Right atrium auricular region (tissue), 2 donors: Measurements from ENCODE around the gene IGSF21. TPM values are rescaled to one million over a fixed set of nuclear protein-coding genes. Genes with fewer than 3 reads are reported as not detected.

Experiments
- DNase-seq: peaks from one replicate; pipeline ENCODE4 v3.0.0-alpha.2; 2019; ENCODE audit warnings: low spot score
- H3K27ac ChIP-seq, 2 donors: fragments of 200-600 bp; sonication (generic); 1 replicate in 1 of 2; 2 replicates in 1 of 2; pipeline ENCODE4 v1.5.1; 2016 to 2019
- H3K27me3 ChIP-seq, 2 donors: fragments of 200-600 bp; sonication (generic); one replicate each; pipeline versions ENCODE4 v1.5.1 to v1.6.0; 2017 to 2019
- H3K36me3 ChIP-seq: fragments of 200-600 bp; sonication (generic); one replicate; pipeline ENCODE4 v1.5.1; 2016
- H3K4me1 ChIP-seq, 2 donors: fragments of 200-600 bp; sonication (generic); one replicate each; pipeline versions ENCODE4 v1.5.1 to v1.6.0; 2017 to 2019
- H3K4me3 ChIP-seq, 2 donors: fragments of 200-600 bp; sonication (generic); 1 replicate in 1 of 2; 2 replicates in 1 of 2; pipeline ENCODE4 v1.5.1; 2017 to 2019; ENCODE audit warnings: mild to moderate bottlenecking in 1 of 2, moderate library complexity in 1 of 2
- H3K9me3 ChIP-seq, 2 donors: fragments of 200-600 bp; sonication (generic); one replicate each; pipeline ENCODE4 v1.5.1; 2019
- CTCF ChIP-seq, 2 donors: fragments of 200-600 bp; sonication (generic); IDR thresholded peaks; one replicate each; pipeline ENCODE4 v1.5.1; 2019; ENCODE audit warnings: antibody characterized with exemption in 2 of 2
- total RNA-seq, 2 donors: library from RNA; depleted of rRNA; stranded (reverse); fragments of >200 nt; gene quantifications; one replicate each; pipeline ENCODE4 v1.1.0, GENCODE V29; 2016

The IGSF21 gene
- total RNA-seq, 2 donors from 2014 or later: 1.8 to 6.0 TPM

- H3K4me1 ChIP-seq: no peaks in the 10 kb centered on the region
- no peaks in the 10 kb centered on the region for H3K36me3 ChIP-seq
- no peak for TF ChIP-seq CTCF (IDR thresholded peaks at IDR 0.05)
- H3K27ac ChIP-seq: no peak overlapping the region
- DNase-seq: no peak
- H3K9me3 ChIP-seq: peaks cover 0 to 4% of the 10 kb centered on the region in 2 donors
- H3K4me3 ChIP-seq: no peak overlapping the region
- no peaks in the 10 kb centered on the region for H3K27me3 ChIP-seq
Measured at GRCh38 chr1:18064534-18064933, 43.1 kb upstream of the IGSF21 start.

DNA sequence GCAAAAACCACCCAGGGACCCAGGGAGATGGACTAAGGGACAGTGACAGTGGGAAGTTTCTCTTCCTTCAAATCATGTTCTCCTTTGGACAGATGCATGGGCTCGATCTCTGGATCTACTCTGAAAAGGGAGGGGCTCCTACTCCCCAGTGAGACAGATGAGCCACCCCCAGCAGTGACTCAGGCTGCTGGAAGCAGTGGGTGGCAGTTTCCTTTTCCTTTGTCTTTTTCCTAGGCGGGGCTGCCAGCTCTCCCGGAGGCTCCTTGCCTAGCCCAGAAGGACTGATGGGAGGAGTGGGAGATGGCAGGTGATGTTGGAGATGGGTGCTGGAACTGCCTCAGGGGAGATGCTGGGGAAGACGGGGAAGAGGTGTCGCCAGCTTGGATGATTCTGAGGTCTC lies 41.0 kb upstream of the IGSF21 start:
- H3K27me3 ChIP-seq: no peaks in the 10 kb centered on the region
- no peak overlapping the region for H3K27ac ChIP-seq
- H3K4me1 ChIP-seq: no peaks in the 10 kb centered on the region
- no peaks in the 10 kb centered on the region for H3K36me3 ChIP-seq
- TF ChIP-seq CTCF (IDR thresholded peaks at IDR 0.05): no peak
- H3K9me3 ChIP-seq: peaks cover 0 to 4% of the 10 kb centered on the region in 2 donors
- DNase-seq: no peak
- no peak overlapping the region for H3K4me3 ChIP-seq

- no peaks in the 10 kb centered on the region for H3K27me3 ChIP-seq
- no peak overlapping the region for H3K4me3 ChIP-seq
- H3K36me3 ChIP-seq: no peaks in the 10 kb centered on the region
- no peak for TF ChIP-seq CTCF (IDR thresholded peaks at IDR 0.05)
- no peak overlapping the region for H3K27ac ChIP-seq
- DNase-seq: no peak
- no peaks in the 10 kb centered on the region for H3K9me3 ChIP-seq
- H3K4me1 ChIP-seq: no peaks in the 10 kb centered on the region
Measured at GRCh38 chr1:18069903-18070302, 37.7 kb upstream of the IGSF21 start.

- no peaks in the 10 kb centered on the region for H3K27me3 ChIP-seq
- H3K27ac ChIP-seq: no peak overlapping the region
- no peaks in the 10 kb centered on the region for H3K9me3 ChIP-seq
- TF ChIP-seq CTCF (IDR thresholded peaks at IDR 0.05): no peak
- no peaks in the 10 kb centered on the region for H3K36me3 ChIP-seq
- no peak for DNase-seq
- H3K4me1 ChIP-seq: no peaks in the 10 kb centered on the region
- H3K4me3 ChIP-seq: no peak overlapping the region
Measured at GRCh38 chr1:18072066-18072465, 35.5 kb upstream of the IGSF21 start.

DNA sequence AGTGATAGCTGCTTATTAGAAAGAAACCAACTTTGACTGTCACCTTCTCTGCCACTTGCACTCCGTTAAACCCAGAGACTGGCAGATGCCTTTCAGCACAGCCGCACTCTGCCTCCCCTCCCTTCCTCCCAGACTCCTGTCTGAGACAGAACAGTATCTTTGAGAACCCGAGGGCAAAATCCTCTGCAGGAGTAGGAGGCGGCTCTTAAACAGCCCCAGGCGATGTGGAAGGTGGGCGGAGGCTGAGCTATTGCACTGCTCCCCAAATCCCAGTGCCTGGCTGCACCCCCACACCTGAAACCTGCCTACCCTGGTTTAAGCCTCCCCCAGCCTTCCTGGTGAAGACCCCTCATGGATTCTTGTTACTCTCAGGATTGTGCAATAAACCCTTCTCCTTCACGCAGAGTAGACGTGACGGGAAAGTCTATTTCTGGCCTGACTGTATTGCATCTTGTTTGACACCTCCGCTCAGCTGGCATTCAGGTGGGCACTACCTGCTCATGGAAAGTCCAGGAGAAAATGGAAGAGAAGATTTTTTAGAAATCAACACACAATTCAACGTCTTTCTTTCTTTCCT lies 34.4 kb upstream of the IGSF21 start:
- H3K27ac ChIP-seq: no peak overlapping the region
- TF ChIP-seq CTCF (IDR thresholded peaks at IDR 0.05): no peak
- no peaks in the 10 kb centered on the region for H3K4me1 ChIP-seq
- no peak for DNase-seq
- H3K4me3 ChIP-seq: no peak overlapping the region
- H3K27me3 ChIP-seq: no peaks in the 10 kb centered on the region
- no peaks in the 10 kb centered on the region for H3K9me3 ChIP-seq
- H3K36me3 ChIP-seq: no peaks in the 10 kb centered on the region

DNA sequence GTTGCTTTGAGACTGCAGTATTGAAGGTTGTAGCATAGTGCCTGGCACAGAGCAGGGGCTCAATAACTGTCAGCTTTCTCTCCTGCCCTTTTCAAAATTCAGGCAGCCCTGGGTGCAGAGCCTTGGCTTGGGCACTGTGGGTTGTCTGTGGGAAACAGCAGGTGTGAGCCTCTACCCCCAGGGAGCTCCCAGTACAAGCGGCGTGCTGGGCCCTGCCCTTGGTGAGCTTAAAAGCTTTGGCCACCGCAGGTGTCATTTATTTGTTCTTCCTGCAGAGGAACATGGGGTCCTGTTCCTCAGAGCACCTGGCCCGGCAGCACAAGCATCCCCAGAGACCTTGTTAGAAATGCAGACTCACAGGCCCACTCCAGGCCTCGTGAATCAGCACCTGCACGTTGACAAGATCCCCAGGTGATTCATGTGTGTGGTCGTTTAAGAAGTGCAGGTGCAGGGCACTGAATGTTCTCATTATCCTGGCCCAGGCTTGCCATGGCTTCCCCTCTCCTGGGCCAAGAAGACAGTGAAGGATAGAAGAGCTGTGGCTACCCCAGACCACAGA lies 29.9 kb upstream of the IGSF21 start:
- no peak for TF ChIP-seq CTCF (IDR thresholded peaks at IDR 0.05)
- Histone ChIP-seq H3K4me1 (no peaks in the 10 kb centered on the region), H3K4me3 (no peak overlapping the region), H3K27ac (no peak overlapping the region), H3K9me3 (no peaks in the 10 kb centered on the region), H3K36me3 (no peaks in the 10 kb centered on the region), H3K27me3 (no peaks in the 10 kb centered on the region)
- DNase-seq: no peak
